ENCODE results near the gene NOS3. TPM values are rescaled to one million over a fixed set of nuclear protein-coding genes. Genes with fewer than 3 reads are reported as not detected.

The NOS3 gene
- polyA plus RNA-seq, 1 experiment, result 1.3 TPM

DNA sequence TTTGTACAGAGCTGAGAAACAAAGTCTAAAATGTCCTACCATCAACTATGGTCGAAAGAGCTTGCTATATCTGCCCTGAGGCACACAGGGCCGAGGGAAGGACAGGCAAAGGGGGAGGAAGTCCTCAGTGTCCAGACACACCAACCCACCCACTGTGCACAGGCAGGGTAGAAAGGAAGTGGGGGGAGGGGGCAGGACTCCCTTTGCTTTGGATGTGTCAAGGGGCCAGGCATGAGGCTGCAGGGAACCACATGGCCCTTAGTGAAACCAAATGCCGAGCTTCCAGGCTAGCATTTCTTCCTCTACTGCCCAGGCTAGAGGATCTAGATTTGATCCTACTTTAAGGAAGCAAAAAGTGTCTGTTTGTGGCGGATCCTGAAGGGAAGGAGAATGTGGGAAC, 41.3 kb upstream of the NOS3 start:
- DNase-seq (ENCODE audit: low read depth), result no peak
- H3K27me3 ChIP-seq (ENCODE audit: control insufficient read depth, insufficient read depth, low read length), result peaks cover 4% of the 10 kb centered on the region; the same call in 1 of the 2 replicates
- H3K4me3 ChIP-seq (ENCODE audit: low read depth, low read length), result no peak overlapping the region
- CTCF ChIA-PET, result interaction anchor here (0.6 to 1.3 kb wide), 3 partner anchors 10 to 920 kb away, joined by 3 to 4 read pairs (median 3); no protein-coding TSS in a partner anchor
- TF ChIP-seq, protein P1, sequence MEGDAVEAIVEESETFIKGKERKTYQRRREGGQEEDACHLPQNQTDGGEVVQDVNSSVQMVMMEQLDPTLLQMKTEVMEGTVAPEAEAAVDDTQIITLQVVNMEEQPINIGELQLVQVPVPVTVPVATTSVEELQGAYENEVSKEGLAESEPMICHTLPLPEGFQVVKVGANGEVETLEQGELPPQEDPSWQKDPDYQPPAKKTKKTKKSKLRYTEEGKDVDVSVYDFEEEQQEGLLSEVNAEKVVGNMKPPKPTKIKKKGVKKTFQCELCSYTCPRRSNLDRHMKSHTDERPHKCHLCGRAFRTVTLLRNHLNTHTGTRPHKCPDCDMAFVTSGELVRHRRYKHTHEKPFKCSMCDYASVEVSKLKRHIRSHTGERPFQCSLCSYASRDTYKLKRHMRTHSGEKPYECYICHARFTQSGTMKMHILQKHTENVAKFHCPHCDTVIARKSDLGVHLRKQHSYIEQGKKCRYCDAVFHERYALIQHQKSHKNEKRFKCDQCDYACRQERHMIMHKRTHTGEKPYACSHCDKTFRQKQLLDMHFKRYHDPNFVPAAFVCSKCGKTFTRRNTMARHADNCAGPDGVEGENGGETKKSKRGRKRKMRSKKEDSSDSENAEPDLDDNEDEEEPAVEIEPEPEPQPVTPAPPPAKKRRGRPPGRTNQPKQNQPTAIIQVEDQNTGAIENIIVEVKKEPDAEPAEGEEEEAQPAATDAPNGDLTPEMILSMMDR (IDR thresholded peaks at IDR 0.05; ENCODE audit: insufficient read depth, low read depth, low read length), result no peak
- no peaks in the 10 kb centered on the region for H3K36me3 ChIP-seq (ENCODE audit: control insufficient read depth, insufficient read depth, low read length)
- POLR2A ChIA-PET, result no interaction called here

DNA sequence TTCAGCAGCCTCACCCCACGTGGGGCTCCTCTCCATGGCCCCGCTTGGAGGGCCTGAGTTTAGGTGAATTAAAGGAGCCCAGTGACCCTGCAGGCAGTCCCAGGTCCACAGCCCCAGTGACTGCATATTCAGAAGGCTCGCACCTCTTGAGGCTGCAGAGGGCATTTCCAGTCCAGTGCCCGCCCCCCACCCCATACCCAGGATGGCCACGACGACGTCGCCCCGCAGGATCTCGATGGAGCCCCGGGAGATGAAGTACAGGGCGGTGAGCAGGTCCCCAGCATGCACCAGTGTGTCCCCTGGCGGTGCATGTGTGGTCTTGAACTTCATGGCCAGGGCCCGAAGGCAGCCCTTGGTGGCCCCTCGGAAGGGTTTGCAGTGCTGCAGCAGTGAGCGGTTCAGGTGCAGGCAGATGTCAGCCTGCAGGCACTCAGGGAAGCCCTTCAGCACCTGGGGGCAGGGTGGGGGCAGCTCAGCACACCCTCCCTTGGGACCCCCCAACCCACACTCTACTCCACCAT, 40.8 kb upstream of the NOS3 start:
- Histone ChIP-seq H3K27me3 (ENCODE audit: control insufficient read depth, insufficient read depth, low read length) (peaks cover 4% of the 10 kb centered on the region), H3K4me3 (ENCODE audit: low read depth, low read length) (no peak overlapping the region), H3K36me3 (ENCODE audit: control insufficient read depth, insufficient read depth, low read length) (no peaks in the 10 kb centered on the region)
- DNase-seq (ENCODE audit: low read depth), result no peak
- CTCF ChIA-PET, result interaction anchor here (1.0 to 1.3 kb wide), 2 partner anchors 11 to 13 kb away, joined by 3 to 4 read pairs; no protein-coding TSS in a partner anchor
- TF ChIP-seq, protein P1 (IDR thresholded peaks at IDR 0.05; ENCODE audit: insufficient read depth, low read depth, low read length), result no peak
- POLR2A ChIA-PET, result no interaction called here

DNA sequence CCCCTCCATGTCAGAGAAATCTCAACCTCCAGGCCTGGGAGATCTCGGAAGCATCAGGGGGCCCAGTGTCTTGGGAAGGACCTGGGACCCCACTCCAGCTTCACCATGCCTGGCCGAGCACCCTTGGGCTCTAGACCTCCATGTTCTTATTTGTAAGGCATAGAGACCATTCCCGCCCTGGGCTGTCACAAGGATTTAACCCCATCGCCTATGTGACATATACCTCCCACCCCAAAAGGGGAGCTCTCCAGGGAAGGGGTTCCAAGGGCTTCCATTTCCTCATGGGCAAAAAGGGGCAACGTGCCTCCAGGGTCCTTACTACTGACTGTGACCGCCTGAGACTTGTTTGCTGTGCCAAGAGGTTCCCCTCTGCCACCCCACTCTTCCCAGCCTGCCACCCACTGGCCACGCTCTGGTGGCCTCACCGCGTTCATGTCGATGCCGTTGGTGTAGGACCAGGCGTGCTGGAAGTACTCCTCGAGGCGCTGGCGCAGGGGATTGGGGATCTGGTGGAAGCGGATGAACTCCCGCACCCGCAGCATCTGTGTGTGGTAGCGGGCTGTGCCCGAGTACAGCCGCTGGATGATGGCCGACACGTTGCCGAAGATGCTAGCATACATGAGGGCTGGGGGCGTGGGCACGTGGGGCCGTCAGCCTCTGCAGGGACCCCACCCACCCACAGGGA, 40.2 kb upstream of the NOS3 start:
- Histone ChIP-seq H3K27me3 (ENCODE audit: control insufficient read depth, insufficient read depth, low read length) (peaks cover 4% of the 10 kb centered on the region), H3K36me3 (ENCODE audit: control insufficient read depth, insufficient read depth, low read length) (no peaks in the 10 kb centered on the region), H3K4me3 (ENCODE audit: low read depth, low read length) (no peak overlapping the region)
- TF ChIP-seq, protein P1 (IDR thresholded peaks at IDR 0.05; ENCODE audit: insufficient read depth, low read depth, low read length), result no peak
- CTCF ChIA-PET, result no interaction called here
- POLR2A ChIA-PET, result no interaction called here
- DNase-seq (ENCODE audit: low read depth), result no peak

DNA sequence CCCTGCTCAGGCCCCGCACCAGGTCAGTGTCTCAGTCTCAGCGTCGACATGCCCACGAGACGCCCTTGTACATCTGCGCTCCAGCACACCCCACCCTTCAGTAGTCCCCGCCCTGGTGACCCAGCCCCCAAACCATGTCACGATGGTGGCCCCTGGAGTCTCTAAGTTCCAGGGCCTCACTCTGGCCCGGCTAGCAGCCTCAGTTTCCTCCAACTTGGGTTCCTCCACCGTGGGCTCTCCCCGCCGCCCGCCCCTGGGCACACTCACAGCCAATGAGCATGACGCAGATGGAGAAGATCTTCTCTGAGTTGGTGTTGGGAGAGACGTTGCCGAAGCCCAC, 39.7 kb upstream of the NOS3 start:
- no peaks in the 10 kb centered on the region for H3K36me3 ChIP-seq (ENCODE audit: control insufficient read depth, insufficient read depth, low read length)
- no peak for DNase-seq (ENCODE audit: low read depth)
- CTCF ChIA-PET, result no interaction called here
- H3K4me3 ChIP-seq (ENCODE audit: low read depth, low read length), result no peak overlapping the region
- POLR2A ChIA-PET, result no interaction called here
- H3K27me3 ChIP-seq (ENCODE audit: control insufficient read depth, insufficient read depth, low read length), result peaks cover 6% of the 10 kb centered on the region
- TF ChIP-seq, protein P1 (IDR thresholded peaks at IDR 0.05; ENCODE audit: insufficient read depth, low read depth, low read length), result no peak

DNA sequence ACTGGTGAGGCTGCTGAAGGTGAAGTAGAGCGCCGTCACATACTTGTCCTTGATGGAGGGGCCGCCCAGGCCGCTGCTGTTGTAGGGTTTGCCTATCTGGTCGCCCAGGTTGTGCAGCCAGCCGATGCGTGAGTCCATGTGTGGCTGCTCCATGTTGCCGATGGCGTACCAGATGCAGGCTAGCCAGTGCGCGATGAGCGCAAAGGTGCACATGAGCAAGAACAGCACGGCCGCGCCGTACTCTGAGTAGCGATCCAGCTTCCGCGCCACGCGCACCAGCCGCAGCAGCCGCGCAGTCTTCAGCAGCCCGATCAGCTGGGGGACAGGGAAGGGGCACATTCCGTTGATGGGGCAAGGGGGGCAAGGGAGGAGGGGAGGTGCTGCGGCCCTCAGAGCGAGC, 39.3 kb upstream of the NOS3 start:
- Histone ChIP-seq H3K4me3 (ENCODE audit: low read depth, low read length) (no peak overlapping the region), H3K27me3 (ENCODE audit: control insufficient read depth, insufficient read depth, low read length) (peaks cover 8% of the 10 kb centered on the region), H3K36me3 (ENCODE audit: control insufficient read depth, insufficient read depth, low read length) (no peaks in the 10 kb centered on the region)
- no peak for DNase-seq (ENCODE audit: low read depth)
- TF ChIP-seq, protein P1 (IDR thresholded peaks at IDR 0.05; ENCODE audit: insufficient read depth, low read depth, low read length), result no peak
- CTCF ChIA-PET, result no interaction called here
- POLR2A ChIA-PET, result no interaction called here
